Fibroblast of lung (primary cell): ENCODE data around the gene NSFL1C.

Source experiments
- CTCF ChIP-seq, 2 donors: IDR thresholded peaks in 1 of 2; conservative IDR thresholded peaks in 1 of 2; 1 replicate in 1 of 2; 2 replicates in 1 of 2; pipeline ENCODE4 v1.5.1; 2011 to 2012; ENCODE audit warnings: low read length in 2 of 2, control low read depth in 1 of 2, inconsistent platforms in 1 of 2, low read depth in 1 of 2, mild to moderate bottlenecking in 1 of 2
- EZH2 ChIP-seq: IDR thresholded peaks from 2 replicates; pipeline ENCODE4 v1.5.1; 2012; ENCODE audit warnings: low read length, control low read depth, mild to moderate bottlenecking; ENCODE audit errors: missing control alignments

GRCh38 chr20:1500496-1500895 is 33.8 kb upstream of the NSFL1C start:
- TF ChIP-seq CTCF (conservative IDR thresholded peaks at IDR 0.05 in 1 of 2, IDR thresholded peaks at IDR 0.05 in 1 of 2; ENCODE audit: low read depth in 1 of 2, low read length in 2 of 2) = no peak
- TF ChIP-seq EZH2 = no peak
